K562 (cell line): Measurements from ENCODE around the gene DRC1.

Source experiments
- GTF3C2 ChIP-seq: IDR thresholded peaks from 3 replicates; pipeline ENCODE4 v1.6.1; 2011; ENCODE audit warnings: borderline replicate concordance, mild to moderate bottlenecking, moderate library complexity; ENCODE audit not compliant: insufficient read length; ENCODE audit errors: extremely low read depth
- PTRF ChIP-seq: fragments of 450-650 bp; IDR thresholded peaks from 2 replicates; pipeline ENCODE4 v1.6.1; 2016; ENCODE audit warnings: mild to moderate bottlenecking, missing genetic modification characterization, missing compliant biosample characterization
- REST ChIP-seq, 2 experiments: fragments of 450-650 bp; formaldehyde crosslinking in 1 of 2; IDR thresholded peaks; 2 replicates each; pipeline versions ENCODE4 v1.4.0 to v1.6.1; 2014 to 2020; ENCODE audit warnings: mild to moderate bottlenecking in 2 of 2, borderline replicate concordance in 1 of 2, low read depth in 1 of 2
- RFX1 ChIP-seq: fragments of 450-650 bp; IDR thresholded peaks from 2 replicates; pipeline ENCODE4 v1.6.1; 2016; ENCODE audit warnings: mild to moderate bottlenecking, moderate library complexity
- TRIM25 ChIP-seq: fragments of 450-650 bp; IDR thresholded peaks from 2 replicates; pipeline ENCODE4 v1.7.0; 2016; ENCODE audit warnings: borderline replicate concordance
- ZNF274 ChIP-seq: IDR thresholded peaks from 2 replicates; pipeline ENCODE4 v1.6.1; 2011; ENCODE audit warnings: low read depth, mild to moderate bottlenecking, low read length, moderate library complexity, borderline replicate concordance
- ZNF407 ChIP-seq: fragments of 450-650 bp; IDR thresholded peaks from 2 replicates; pipeline ENCODE4 v1.6.1; 2016; ENCODE audit warnings: low read depth

GRCh38 chr2:26449278-26450030, 47.7 kb downstream of the DRC1 start:
- TF ChIP-seq RFX1 (no peak), PTRF (no peak), TRIM25 (no peak), GTF3C2 (no peak), REST (IDR thresholded peaks at IDR 0.05; ENCODE audit: borderline replicate concordance) (no peak), REST (CRISPR knock-in tag; IDR thresholded peaks at IDR 0.05; ENCODE audit: low read depth) (no peak), ZNF274 (no peak), ZNF407 (no peak)
